GM19099 (cell line): ENCODE results near the gene SMURF1.

Experiments used
- POLR2A ChIP-seq: IDR thresholded peaks from 3 replicates; pipeline ENCODE4 v1.6.1; 2011; ENCODE audit warnings: low read depth; ENCODE audit not compliant: insufficient read length; ENCODE audit errors: extremely low read depth

The SMURF1 gene

GRCh38 chr7:99129536-99129935 is 14.4 kb downstream of the SMURF1 start:
- no peak for TF ChIP-seq POLR2A

GRCh38 chr7:99129001-99129400 is 14.9 kb downstream of the SMURF1 start:
- TF ChIP-seq POLR2A = no peak

- TF ChIP-seq POLR2A = no peak
Observed at GRCh38 chr7:99128076-99128950, 15.6 kb downstream of the SMURF1 start.

- no peak for TF ChIP-seq POLR2A
Observed at GRCh38 chr7:99127636-99128035, 16.3 kb downstream of the SMURF1 start.

GRCh38 chr7:99126921-99127553 is 16.9 kb downstream of the SMURF1 start:
- no peak for TF ChIP-seq POLR2A

GRCh38 chr7:99125505-99125865 is 18.4 kb downstream of the SMURF1 start:
- TF ChIP-seq POLR2A = no peak

- no peak for TF ChIP-seq POLR2A
Observed at GRCh38 chr7:99124751-99125504, 19.0 kb downstream of the SMURF1 start.

- no peak for TF ChIP-seq POLR2A
Observed at GRCh38 chr7:99124236-99124635, 19.7 kb downstream of the SMURF1 start.

GRCh38 chr7:99123571-99124033 is 20.3 kb downstream of the SMURF1 start:
- TF ChIP-seq POLR2A = no peak

GRCh38 chr7:99122762-99123161 is 21.1 kb downstream of the SMURF1 start:
- no peak for TF ChIP-seq POLR2A

- no peak for TF ChIP-seq POLR2A
Observed at GRCh38 chr7:99121496-99122021, 22.3 kb downstream of the SMURF1 start.

GRCh38 chr7:99120916-99121315 is 23.0 kb downstream of the SMURF1 start:
- no peak for TF ChIP-seq POLR2A

GRCh38 chr7:99120501-99120900 is 23.4 kb downstream of the SMURF1 start:
- TF ChIP-seq POLR2A = no peak

- TF ChIP-seq POLR2A = no peak
Observed at GRCh38 chr7:99118077-99118476, 25.8 kb downstream of the SMURF1 start.

GRCh38 chr7:99116144-99116543 is 27.8 kb downstream of the SMURF1 start:
- no peak for TF ChIP-seq POLR2A

GRCh38 chr7:99115379-99115778 is 28.5 kb downstream of the SMURF1 start:
- no peak for TF ChIP-seq POLR2A

- no peak for TF ChIP-seq POLR2A
Observed at GRCh38 chr7:99112979-99113378, 30.9 kb downstream of the SMURF1 start.
